ENCODE data around the gene SDR39U1.

The SDR39U1 gene

DNA sequence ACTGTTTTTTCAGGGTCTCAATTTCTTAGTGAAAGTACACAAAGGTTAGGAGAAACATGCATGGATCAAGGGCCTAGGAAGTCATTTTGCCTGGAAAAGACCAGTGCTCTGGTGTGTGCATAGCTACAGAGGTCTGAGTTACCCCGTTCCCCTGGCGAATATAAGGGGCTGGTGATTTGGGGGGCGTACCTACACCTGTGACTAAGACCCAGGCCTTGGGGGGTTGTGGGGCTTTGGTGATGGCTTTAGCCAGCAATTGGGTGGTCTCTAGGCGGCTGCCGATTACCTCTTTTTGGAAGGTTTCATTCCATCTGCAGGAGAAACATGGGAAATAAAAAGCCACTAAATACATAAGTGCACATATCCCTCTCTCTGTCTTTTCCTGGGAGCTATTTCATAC is 1.1 kb downstream of the SDR39U1 start:
- DNase-seq: no peak

GRCh38 chr14:24440606-24441399 is 1.8 kb downstream of the SDR39U1 start:
- no peak for DNase-seq

DNA sequence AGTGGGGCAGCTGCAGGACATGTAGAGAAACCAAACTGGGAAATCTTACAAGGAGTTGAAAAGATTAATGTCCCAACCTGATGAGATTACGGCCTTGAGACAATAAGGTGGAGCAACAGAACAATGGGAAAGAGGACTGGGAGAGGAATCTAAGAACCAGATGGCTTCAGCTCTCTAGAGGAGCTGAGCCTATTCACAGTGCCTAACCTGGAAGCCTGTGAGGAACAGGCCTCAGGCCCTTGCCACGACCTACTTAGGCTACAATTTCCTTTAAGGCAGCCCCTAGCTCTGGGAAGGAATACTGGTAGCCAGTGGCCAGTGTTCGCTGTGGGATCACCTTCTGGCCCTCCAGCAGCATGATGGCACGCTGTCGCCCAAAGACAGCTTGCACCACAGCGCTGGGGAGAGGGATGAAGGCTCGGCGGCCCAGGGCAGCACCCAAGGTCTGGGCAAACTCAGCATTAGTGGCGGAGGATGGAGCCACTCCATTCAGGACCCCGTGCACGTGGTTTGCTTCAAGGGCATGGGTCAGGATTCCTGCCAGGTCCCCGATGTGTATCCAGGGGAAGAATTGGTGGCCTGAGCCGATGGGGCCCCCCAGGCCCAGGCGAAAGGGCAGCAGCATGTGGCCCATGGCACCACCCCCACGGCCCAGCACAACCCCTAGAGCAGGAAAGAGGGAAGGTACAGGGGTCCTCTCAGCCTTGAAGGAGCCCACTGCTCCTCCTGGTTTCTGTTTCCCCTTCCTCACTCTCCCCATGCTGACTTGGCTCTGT is 2.6 kb downstream of the SDR39U1 start:
- no peak for DNase-seq

DNA sequence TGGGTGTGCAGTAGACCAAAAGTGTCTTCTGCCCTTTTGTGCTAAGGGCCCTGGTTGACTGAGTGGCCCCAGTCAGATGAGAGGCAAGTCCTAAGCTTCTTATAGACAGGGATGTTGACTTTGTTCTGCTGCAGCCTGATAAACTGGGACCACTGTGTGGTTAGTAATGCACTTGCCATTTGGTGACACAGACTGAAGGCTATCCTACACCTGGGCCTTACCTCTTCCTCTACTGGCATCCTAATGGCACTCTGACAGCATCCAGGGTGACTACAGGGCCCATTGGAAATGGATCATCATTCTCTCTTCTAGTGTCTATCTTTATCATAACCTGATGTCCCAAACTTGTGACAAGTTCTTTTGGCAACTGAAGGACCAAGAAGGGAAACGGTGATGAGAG is 3.3 kb downstream of the SDR39U1 start:
- DNase-seq: no peak

GRCh38 chr14:24438223-24439097 is 4.1 kb downstream of the SDR39U1 start:
- DNase-seq: no peak

GRCh38 chr14:24437736-24438067 is 4.9 kb downstream of the SDR39U1 start:
- DNase-seq: no peak

- DNase-seq: no peak
Observed at GRCh38 chr14:24437020-24437735, 5.4 kb downstream of the SDR39U1 start.

- peak; percentile 6 for DNase-seq
Observed at GRCh38 chr14:24436355-24437019, 6.1 kb downstream of the SDR39U1 start.

DNA sequence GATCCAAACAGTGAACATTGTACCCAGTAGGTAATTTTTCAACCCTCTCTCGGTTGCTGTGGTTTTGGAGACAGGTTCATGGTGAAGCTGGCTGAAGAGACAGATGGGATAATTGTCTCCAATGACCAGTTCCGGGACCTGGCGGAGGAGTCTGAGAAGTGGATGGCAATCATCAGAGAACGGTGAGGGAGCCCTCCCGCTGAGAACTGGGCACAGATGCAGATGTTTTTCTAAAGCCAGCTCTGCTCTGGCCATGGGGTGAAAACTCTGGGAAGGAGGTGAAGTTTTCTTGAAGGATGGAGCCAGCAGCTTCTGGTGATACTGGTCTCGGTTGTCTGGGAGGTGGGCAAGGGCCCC is 6.6 kb downstream of the SDR39U1 start:
- no peak for DNase-seq

DNA sequence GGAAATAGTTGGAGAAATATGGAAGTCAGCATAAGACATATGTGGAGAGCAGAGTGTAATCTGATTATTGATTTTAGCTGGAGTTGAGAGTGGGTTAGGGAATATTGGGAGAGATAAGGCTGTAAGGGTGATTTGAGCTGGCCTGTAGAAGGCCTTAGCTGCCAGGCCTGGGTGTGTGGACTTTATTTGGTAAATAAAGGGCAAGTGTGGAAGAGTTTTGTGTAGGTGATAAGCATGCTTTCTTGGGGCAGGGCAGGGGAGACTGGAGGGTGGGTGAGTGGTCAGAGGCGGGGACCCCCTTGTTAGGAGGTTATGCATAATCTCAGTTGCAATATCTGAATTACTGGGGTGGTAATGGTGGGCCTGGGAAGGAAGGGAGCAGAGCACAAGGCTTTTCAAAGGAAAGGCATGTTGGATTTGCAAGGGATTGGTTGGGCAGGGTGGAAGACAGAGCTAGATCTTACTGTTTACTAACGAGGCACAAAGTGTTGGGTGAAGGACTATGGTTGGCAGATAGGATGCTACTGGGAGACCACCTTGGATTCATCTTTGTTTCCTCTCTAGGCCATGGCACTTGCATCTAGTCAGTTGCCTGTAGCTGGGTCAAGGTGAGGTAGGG is 7.3 kb downstream of the SDR39U1 start:
- no peak for DNase-seq

GRCh38 chr14:24434676-24435075 is 7.9 kb downstream of the SDR39U1 start:
- DNase-seq: no peak

DNA sequence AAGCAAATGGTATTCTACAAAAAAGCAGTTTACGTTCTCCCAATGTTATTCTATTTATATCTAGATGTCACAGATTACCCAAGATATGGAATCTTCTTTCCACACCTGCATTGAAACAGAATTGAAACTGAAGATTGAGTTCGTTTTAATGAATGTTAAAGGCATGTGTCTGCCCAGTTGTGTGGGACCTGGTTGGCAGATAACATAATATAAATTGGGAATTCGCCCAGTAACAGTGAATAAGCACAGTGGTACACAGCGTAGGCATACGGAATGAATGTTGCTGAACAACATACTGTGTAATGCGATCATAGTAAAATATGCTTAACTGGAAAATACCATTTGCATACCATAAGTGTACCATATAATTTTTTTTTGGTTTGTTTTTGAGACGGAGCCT is 8.5 kb downstream of the SDR39U1 start:
- no peak for DNase-seq

GRCh38 chr14:24432259-24433131 is 10.1 kb downstream of the SDR39U1 start:
- DNase-seq: no peak

GRCh38 chr14:24431569-24432258 is 10.9 kb downstream of the SDR39U1 start:
- DNase-seq: peak; percentile 83

- DNase-seq: peak; percentile 10
Observed at GRCh38 chr14:24430682-24431568, 11.7 kb downstream of the SDR39U1 start.

- DNase-seq: peak; percentile 73
Observed at GRCh38 chr14:24430143-24430681, 12.4 kb downstream of the SDR39U1 start.

GRCh38 chr14:24429395-24430142 is 13.0 kb downstream of the SDR39U1 start, which contains the start of the genes CBLN3 and KHNYN:
Gene CBLN3 (minus strand): TSS chr14:24429668. CDS start chr14:24429054, 614 bp downstream.
Gene KHNYN (plus strand): TSS chr14:24429954. CDS start chr14:24430731, 777 bp downstream.
- DNase-seq: peak; percentile 84
